MM.1S (cell line): ENCODE measurements around the gene TET1.
"Not testable (repeated sequence)": the region's sequence is repeated elsewhere in the genome, so short reads cannot be mapped to it uniquely, and the experiment has no call there.

ENCODE experiments used
- DNase-seq: peaks from one replicate; pipeline ENCODE4 v3.0.0-alpha.2; 2015
- H2AFZ ChIP-seq: fragments of 300-600 bp; sonication (generic); 2 replicates; pipeline ENCODE4 v1.6.0; 2016; ENCODE audit warnings: antibody characterized with exemption, low read length
- H3F3A ChIP-seq: fragments of 300-600 bp; sonication (generic); 2 replicates; pipeline ENCODE4 v1.6.1; 2016; ENCODE audit warnings: mild to moderate bottlenecking, antibody characterized with exemption, low read length, moderate library complexity, mixed read lengths; ENCODE audit not compliant: insufficient read depth
- H3K27ac ChIP-seq: fragments of 300-600 bp; sonication (generic); 2 replicates; pipeline ENCODE4 v1.5.1; 2016; ENCODE audit warnings: mild to moderate bottlenecking, low read length
- H3K27me3 ChIP-seq: fragments of 300-600 bp; sonication (generic); replicated peaks from 2 replicates; pipeline ENCODE4 v1.6.0; 2016; ENCODE audit warnings: low read length; ENCODE audit not compliant: insufficient read depth
- H3K36me3 ChIP-seq: fragments of 300-600 bp; sonication (generic); replicated peaks from 2 replicates; pipeline ENCODE4 v1.6.1; 2016; ENCODE audit warnings: mild to moderate bottlenecking, low read length, mixed read lengths; ENCODE audit not compliant: insufficient read depth
- H3K4me1 ChIP-seq: fragments of 300-600 bp; sonication (generic); 2 replicates; pipeline ENCODE4 v1.6.1; 2016; ENCODE audit warnings: low read length, mixed read lengths
- H3K4me2 ChIP-seq: fragments of 300-600 bp; sonication (generic); 2 replicates; pipeline ENCODE4 v1.6.0; 2016; ENCODE audit warnings: low read depth, low read length
- H3K4me3 ChIP-seq: fragments of 300-600 bp; sonication (generic); 2 replicates; pipeline ENCODE4 v1.5.1; 2016; ENCODE audit warnings: low read length, mixed read lengths
- H3K79me2 ChIP-seq: fragments of 300-600 bp; sonication (generic); 2 replicates; pipeline ENCODE4 v1.6.1; 2016; ENCODE audit warnings: mixed run types, low read length, mixed read lengths
- H3K9ac ChIP-seq: fragments of 300-600 bp; sonication (generic); 2 replicates; pipeline ENCODE4 v1.6.1; 2016; ENCODE audit warnings: low read length, mixed read lengths
- H3K9me2 ChIP-seq: fragments of 300-600 bp; sonication (generic); replicated peaks from 2 replicates; pipeline ENCODE4 v1.6.1; 2016; ENCODE audit warnings: mild to moderate bottlenecking, low read length, mixed read lengths; ENCODE audit not compliant: insufficient read depth
- H3K9me3 ChIP-seq: fragments of 300-600 bp; sonication (generic); replicated peaks from 2 replicates; pipeline ENCODE4 v1.6.1; 2016; ENCODE audit warnings: mild to moderate bottlenecking, low read length, mixed read lengths; ENCODE audit not compliant: insufficient read depth
- H4K20me1 ChIP-seq: fragments of 300-600 bp; sonication (generic); 2 replicates; pipeline ENCODE4 v1.6.1; 2016; ENCODE audit warnings: mild to moderate bottlenecking, low read length, moderate library complexity, mixed read lengths; ENCODE audit not compliant: insufficient read depth
- EZH2 ChIP-seq: fragments of 300-600 bp; sonication (generic); optimal IDR thresholded peaks from 2 replicates; pipeline ENCODE3; 2017; ENCODE audit warnings: low read depth, mild to moderate bottlenecking, antibody characterized with exemption, low read length, mixed read lengths
- EZH2phosphoT487 ChIP-seq: fragments of 300-600 bp; sonication (generic); IDR thresholded peaks from 2 replicates; pipeline ENCODE4 v1.6.1; 2018; ENCODE audit warnings: antibody characterized with exemption, low read length
- TF ChIP-seq, protein P1 (sequence below): fragments of 300-600 bp; sonication (generic); IDR thresholded peaks from 2 replicates; pipeline ENCODE4 v1.5.1; 2016; ENCODE audit warnings: antibody characterized with exemption, low read length, mixed read lengths

The TET1 gene

GRCh38 chr10:68606918-68607317, 46.8 kb downstream of the TET1 start:
- Histone ChIP-seq H2AFZ (no peak overlapping the region), H3K9ac (no peak overlapping the region), H3K27ac (no peak overlapping the region), H3K9me2 (no peaks in the 10 kb centered on the region), H3K79me2 (peaks cover 51% of the 10 kb centered on the region), H3F3A (0 out of 2 replicates have a peak, but pooled peaks cover under 1% of the 10 kb centered on the region), H4K20me1 (no peaks in the 10 kb centered on the region), H3K4me3 (no peak overlapping the region), H3K27me3 (no peaks in the 10 kb centered on the region), H3K9me3 (no peaks in the 10 kb centered on the region), H3K4me1 (peaks cover 12% of the 10 kb centered on the region), H3K4me2 (no peak overlapping the region), H3K36me3 (no peaks in the 10 kb centered on the region)
- no peak for DNase-seq
- no peak for TF ChIP-seq EZH2
- TF ChIP-seq, protein P1, sequence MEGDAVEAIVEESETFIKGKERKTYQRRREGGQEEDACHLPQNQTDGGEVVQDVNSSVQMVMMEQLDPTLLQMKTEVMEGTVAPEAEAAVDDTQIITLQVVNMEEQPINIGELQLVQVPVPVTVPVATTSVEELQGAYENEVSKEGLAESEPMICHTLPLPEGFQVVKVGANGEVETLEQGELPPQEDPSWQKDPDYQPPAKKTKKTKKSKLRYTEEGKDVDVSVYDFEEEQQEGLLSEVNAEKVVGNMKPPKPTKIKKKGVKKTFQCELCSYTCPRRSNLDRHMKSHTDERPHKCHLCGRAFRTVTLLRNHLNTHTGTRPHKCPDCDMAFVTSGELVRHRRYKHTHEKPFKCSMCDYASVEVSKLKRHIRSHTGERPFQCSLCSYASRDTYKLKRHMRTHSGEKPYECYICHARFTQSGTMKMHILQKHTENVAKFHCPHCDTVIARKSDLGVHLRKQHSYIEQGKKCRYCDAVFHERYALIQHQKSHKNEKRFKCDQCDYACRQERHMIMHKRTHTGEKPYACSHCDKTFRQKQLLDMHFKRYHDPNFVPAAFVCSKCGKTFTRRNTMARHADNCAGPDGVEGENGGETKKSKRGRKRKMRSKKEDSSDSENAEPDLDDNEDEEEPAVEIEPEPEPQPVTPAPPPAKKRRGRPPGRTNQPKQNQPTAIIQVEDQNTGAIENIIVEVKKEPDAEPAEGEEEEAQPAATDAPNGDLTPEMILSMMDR: no peak
- TF ChIP-seq EZH2phosphoT487: no peak

DNA sequence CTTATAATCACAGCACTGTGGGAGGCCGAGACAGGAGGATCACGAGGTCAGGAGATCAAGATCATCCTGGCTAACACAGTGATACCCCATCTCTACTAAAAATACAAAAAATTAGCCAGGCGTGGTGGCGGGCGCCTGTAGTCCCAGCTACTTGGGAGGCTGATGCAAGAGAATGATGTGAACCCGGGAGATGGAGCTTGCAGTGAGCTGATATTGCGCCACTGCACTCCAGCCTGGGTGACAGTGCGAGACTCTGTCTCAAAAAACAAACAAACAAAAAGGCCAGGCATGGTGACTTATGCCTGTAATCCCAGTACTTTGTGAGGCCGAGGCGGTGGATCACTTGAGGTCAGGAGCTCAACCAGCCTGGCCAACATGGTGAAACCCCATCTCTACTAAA, 49.9 kb downstream of the TET1 start:
- H3F3A ChIP-seq, H3K9me2 ChIP-seq, H3K4me3 ChIP-seq, H3K27ac ChIP-seq, H3K4me1 ChIP-seq, H3K9ac ChIP-seq, H3K9me3 ChIP-seq, H2AFZ ChIP-seq, H4K20me1 ChIP-seq, H3K4me2 ChIP-seq, H3K36me3 ChIP-seq, H3K27me3 ChIP-seq, DNase-seq: not testable (repeated sequence)
- H3K79me2 ChIP-seq: peaks cover 32% of the 10 kb centered on the region; the same call in 1 of the 2 replicates

DNA sequence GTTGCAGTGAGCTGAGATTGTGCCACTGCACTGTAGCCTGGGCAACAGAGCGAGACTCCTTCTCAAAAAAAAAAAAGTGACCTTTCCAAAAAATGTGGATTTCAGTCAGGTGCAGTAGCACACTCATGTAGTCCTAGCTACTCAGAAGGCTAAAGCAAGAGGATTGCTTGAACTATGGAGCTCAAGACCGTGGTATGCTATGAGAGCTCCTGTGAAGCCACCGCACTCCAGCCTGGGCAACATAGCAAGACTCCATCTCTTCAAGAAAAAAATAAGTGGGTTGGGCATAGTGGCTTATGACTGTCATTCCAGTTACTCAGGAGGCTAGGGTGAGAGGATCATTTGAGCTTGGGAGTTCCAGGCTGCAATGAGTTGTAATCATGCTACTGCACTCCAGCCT, 51.1 kb downstream of the TET1 start:
- Histone ChIP-seq H4K20me1 (no peaks in the 10 kb centered on the region), H3K9me3 (no peaks in the 10 kb centered on the region), H3K27ac (no peak overlapping the region), H3K27me3 (no peaks in the 10 kb centered on the region), H2AFZ (no peak overlapping the region), H3K9me2 (no peaks in the 10 kb centered on the region), H3K79me2 (peaks cover 24% of the 10 kb centered on the region; the same call in 1 of the 2 replicates), H3K4me2 (no peak overlapping the region), H3F3A (no peaks in the 10 kb centered on the region), H3K36me3 (no peaks in the 10 kb centered on the region), H3K4me1 (no peaks in the 10 kb centered on the region), H3K9ac (no peak overlapping the region), H3K4me3 (no peak overlapping the region)
- DNase-seq: no peak
- TF ChIP-seq, protein P1: no peak
- no peak for TF ChIP-seq EZH2
- TF ChIP-seq EZH2phosphoT487: no peak

- not testable (repeated sequence) for H3K9me2 ChIP-seq, H2AFZ ChIP-seq, H3K9me3 ChIP-seq, H3K27me3 ChIP-seq, DNase-seq, H3K4me2 ChIP-seq, H4K20me1 ChIP-seq, H3K27ac ChIP-seq, H3K36me3 ChIP-seq, H3F3A ChIP-seq, H3K4me1 ChIP-seq, H3K4me3 ChIP-seq, H3K9ac ChIP-seq
- peaks cover 25% of the 10 kb centered on the region for H3K79me2 ChIP-seq
These were observed 53.8 kb downstream of the TET1 start for GRCh38 chr10:68613974-68614373.

DNA sequence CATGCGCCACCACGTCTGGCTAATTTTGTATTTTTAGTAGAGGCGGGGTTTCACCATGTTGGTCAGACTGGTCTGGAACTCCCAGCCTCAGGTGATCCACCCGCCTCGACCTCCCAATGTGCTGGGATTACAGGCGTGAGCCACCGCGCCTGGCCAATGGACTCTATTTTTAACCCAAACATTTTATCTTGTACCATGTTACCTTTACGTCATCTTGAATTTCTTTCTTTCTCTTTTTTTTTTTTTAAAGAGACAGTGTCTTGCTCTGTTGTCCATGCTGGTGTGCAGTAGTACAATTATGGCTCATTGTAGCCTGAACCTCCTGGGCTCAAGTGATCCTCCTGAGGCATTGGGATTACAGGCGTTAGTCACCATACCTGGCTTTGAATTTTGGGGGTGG, 57.6 kb downstream of the TET1 start:
- not testable (repeated sequence) for H3K9me3 ChIP-seq, H3F3A ChIP-seq, H3K36me3 ChIP-seq, H2AFZ ChIP-seq, H3K27ac ChIP-seq, H3K4me2 ChIP-seq, H3K9me2 ChIP-seq, H3K9ac ChIP-seq, H4K20me1 ChIP-seq, DNase-seq, H3K4me3 ChIP-seq, H3K27me3 ChIP-seq, H3K4me1 ChIP-seq
- peaks cover 53% of the 10 kb centered on the region for H3K79me2 ChIP-seq
